Liver (tissue), 3 donors: Measurements from ENCODE around the gene XKR8.

Experiments used
- FOXA1 ChIP-seq: IDR thresholded peaks from 2 replicates; pipeline ENCODE4 v1.6.1; 2016; ENCODE audit warnings: antibody characterized with exemption
- MAX ChIP-seq: IDR thresholded peaks from 2 replicates; pipeline ENCODE4 v1.6.1; 2016; ENCODE audit warnings: antibody characterized with exemption
- RAD21 ChIP-seq, 2 donors: IDR thresholded peaks; 2 replicates each; pipeline ENCODE4 v1.6.1; 2016; ENCODE audit warnings: antibody characterized with exemption in 2 of 2, mild to moderate bottlenecking in 2 of 2
- TF ChIP-seq, protein P1 (sequence below): fragments of 150-350 bp; IDR thresholded peaks from 2 replicates; pipeline ENCODE4 v1.5.1; 2017; ENCODE audit warnings: improper control_type of control experiment, low read depth, low read length; ENCODE audit not compliant: missing input control
- donor health status: healthy.
- donor health status: healthy.

- no peak for TF ChIP-seq MAX
- no peak for TF ChIP-seq RAD21 (IDR thresholded peaks at IDR 0.05)
- TF ChIP-seq, protein P1, sequence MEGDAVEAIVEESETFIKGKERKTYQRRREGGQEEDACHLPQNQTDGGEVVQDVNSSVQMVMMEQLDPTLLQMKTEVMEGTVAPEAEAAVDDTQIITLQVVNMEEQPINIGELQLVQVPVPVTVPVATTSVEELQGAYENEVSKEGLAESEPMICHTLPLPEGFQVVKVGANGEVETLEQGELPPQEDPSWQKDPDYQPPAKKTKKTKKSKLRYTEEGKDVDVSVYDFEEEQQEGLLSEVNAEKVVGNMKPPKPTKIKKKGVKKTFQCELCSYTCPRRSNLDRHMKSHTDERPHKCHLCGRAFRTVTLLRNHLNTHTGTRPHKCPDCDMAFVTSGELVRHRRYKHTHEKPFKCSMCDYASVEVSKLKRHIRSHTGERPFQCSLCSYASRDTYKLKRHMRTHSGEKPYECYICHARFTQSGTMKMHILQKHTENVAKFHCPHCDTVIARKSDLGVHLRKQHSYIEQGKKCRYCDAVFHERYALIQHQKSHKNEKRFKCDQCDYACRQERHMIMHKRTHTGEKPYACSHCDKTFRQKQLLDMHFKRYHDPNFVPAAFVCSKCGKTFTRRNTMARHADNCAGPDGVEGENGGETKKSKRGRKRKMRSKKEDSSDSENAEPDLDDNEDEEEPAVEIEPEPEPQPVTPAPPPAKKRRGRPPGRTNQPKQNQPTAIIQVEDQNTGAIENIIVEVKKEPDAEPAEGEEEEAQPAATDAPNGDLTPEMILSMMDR: no peak
- no peak for TF ChIP-seq FOXA1
These were observed 14.8 kb upstream of the XKR8 start for GRCh38 chr1:27945020-27945419.
